Measurements from ENCODE around the gene MLLT6.

Gene MLLT6

GRCh38 chr17:38676706-38677504 lies 28.2 kb upstream of the MLLT6 start:
- peak; percentile 45 to 69 (median 54) for DNase-seq

DNA sequence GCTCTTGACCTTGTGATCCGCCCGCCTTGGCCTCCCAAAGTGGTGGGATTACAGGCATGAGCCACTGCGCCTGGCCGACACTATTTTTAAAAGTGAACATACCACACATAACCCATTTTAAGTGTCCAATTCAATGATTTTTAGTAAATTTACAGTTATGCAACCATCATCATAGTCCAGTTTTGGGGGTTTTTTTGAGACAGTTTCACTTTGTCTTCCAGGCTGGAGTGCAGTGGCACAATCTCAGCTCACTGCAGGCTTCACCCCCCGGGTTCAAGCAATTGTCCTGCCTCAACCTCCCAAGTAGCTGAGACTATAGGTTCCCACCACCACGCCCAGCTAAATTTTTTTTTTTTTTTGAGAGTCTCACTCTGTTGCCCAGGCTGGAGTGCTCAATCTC lies 27.3 kb upstream of the MLLT6 start:
- no peak for DNase-seq

GRCh38 chr17:38681096-38681495 lies 24.0 kb upstream of the MLLT6 start:
- DNase-seq: no peak

DNA sequence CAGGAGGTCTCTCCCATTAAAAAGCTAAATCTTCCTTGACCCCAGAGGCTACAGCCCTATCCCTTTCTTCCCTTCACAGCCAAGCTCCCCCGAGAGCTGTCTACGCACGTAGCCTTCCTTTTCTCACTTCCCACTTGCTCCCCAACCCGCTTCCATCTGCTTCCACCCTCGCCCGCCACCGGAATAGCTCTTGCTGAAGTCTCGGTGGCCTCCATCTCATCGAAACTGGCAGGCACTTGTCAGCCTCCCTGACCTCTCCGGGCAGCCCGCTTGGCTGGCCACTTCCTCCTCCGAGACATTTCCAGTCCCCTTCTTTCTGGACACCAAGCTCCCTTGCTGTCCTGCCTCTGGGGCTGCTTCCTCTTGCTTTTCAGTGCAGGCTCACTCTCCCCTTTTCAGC lies 19.6 kb upstream of the MLLT6 start:
- no peak for DNase-seq

DNA sequence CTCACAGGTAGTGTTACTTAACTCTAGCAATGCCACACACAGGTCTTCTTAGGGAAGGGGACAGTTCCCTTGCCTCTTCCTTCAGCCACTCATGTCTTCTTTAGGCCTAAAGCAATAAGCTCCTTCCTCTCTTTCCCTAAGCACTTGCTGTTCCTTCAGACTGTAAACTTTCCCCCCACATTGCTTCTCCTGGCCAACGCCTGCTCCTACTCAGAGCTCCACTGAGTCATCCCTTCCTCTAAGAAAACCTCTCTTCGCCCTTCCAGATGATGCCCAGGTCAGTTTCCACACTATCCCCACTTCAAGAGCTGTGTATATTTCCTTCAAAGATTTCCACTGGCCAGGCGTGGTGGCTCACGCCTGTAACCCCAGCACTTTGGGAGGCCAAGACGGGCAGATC lies 17.8 kb upstream of the MLLT6 start:
- no peak for DNase-seq

- DNase-seq: no peak
Observed at GRCh38 chr17:38690386-38690785, 14.7 kb upstream of the MLLT6 start.

GRCh38 chr17:38691154-38691553 lies 13.9 kb upstream of the MLLT6 start:
- DNase-seq: no peak

GRCh38 chr17:38693700-38694329 lies 11.3 kb upstream of the MLLT6 start:
- no peak for DNase-seq

- DNase-seq: no peak
Observed at GRCh38 chr17:38697061-38697820, 7.8 kb upstream of the MLLT6 start.

GRCh38 chr17:38698760-38699159 lies 6.3 kb upstream of the MLLT6 start:
- DNase-seq: no peak

- peak; percentile 43 to 70 (median 62) for DNase-seq
Observed at GRCh38 chr17:38701504-38702165, 3.4 kb upstream of the MLLT6 start.

DNA sequence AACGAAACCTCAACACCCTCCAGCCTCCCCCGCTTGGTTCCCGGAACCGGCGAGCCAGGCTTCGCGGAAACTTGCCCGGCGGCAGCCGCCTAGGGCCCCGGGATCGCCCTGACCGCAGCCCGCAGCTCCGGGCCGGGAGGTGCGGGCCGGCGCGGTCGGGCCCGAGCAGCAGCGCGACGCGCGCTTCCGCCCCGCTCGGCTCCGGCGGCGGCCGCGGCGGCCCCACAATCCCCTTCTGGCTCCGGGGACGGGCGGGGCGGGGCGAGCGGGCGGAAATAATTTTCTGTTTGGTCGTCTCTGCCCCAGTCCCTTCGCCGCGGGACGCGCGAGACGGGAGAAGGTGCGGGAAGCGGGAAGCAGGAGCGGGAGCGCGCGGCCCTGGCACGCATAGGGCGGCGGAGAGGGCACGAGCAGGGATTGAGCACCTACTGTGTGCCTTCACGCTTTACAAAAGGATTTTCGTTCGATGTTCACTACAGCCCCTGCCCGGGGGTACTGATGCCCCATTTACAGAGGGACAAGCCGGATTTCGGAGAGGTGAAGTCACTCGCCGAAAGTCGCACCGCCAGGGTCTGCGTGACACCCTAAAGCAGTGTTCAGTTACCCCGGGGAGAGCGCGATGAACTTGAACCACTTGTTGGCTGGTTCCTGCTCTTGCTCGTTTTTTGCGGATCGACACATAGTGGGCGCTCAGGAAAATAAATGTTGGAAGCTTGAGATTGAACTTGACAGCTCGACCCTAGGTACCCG lies 2.7 kb upstream of the MLLT6 start:
- DNase-seq: peak; percentile 58 to 77 (median 61)

DNA sequence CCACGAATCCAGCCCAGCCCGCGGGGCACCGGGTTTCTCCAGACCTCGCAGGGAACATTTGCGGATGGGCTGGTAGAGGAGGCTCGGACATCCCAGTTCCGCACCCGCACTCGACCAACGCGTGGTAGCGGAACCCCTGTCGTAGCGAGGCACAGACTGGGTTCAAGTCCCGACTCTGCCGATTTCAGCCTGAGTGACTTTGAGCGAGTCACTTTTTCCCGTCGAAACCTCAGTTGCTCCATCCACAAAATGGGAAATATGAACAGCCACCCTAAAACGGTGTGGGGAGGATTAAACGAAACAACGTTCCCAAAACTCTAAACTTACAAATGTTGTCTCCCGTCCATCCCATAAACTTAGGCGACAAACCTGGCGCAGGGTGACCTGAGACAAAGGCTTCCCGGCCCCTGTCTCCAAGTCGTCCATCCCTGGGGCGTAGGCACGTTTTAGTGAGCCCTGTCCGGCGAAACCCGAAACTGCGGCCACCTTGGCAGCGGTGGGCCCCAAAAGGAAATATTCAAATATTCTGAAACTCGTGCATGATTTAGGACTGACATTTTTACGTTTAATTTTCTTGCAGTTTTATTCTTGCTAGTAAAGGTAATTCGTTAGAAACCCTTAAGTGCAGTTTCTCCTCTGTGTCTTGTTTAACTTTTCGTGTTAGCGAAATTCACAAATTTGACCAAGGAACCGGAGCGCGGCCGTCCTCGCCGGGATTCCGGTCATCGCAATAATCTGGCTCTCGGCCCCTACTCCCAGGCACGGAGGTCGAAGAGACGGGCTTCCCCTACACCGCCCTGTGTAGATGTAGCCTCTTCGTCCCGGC lies 1.9 kb upstream of the MLLT6 start:
- no peak for DNase-seq

DNA sequence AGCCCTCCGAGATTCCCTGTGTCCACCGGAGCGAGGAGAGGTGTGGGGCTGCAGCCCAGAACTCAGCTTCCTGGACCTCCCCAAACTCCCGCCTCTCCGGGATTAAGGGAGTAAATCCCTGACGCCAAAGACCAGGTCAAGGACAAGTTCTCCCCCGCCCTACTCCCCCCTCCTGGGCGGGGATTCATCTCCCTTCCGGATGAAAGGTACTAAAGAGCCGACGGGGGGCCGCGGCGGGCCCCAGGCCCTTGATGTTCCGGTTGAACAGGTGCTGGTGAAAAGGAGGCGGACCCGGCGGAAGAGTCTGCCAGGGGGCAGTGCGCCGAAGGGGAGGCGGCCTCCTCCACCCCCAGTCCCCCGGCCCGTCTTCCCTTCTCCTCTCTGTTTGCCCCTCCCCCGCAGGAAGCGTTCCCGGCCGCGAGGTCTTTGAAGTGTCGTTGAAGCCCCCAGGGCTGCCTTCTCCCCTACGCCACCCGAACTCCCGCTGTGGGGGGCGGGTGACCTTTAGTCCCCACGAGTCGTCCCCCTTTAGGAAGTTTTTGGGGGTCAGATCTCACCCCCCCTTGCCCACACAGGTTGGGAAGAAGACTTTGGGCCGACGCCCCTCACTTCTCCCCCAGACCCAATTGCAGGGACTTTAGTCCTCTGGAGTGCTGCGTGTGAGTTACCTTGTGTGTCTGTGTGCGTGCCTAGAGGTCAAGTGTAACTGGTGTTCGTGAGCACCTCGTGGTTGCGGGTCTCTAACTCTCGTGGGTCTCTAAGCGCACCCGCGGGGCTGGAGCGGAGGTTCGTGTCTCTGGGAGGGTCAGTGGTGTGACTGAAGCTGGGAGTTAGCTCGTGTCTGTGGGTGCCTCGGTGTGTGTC lies 1.1 kb upstream of the MLLT6 start:
- DNase-seq: peak; percentile 41 to 65 (median 46)

DNA sequence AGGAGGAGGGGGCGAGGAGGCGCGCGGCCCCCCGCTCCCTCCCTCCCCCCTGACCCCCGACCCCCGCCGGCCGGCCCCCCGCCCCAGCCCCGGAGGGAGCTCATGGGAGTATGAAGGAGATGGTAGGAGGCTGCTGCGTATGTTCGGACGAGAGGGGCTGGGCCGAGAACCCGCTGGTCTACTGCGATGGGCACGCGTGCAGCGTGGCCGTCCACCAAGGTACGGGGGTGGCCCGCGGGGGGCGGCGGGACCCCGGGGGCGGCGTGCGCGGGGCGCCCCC lies 390 bp downstream of the MLLT6 start:
- no peak for DNase-seq

DNA sequence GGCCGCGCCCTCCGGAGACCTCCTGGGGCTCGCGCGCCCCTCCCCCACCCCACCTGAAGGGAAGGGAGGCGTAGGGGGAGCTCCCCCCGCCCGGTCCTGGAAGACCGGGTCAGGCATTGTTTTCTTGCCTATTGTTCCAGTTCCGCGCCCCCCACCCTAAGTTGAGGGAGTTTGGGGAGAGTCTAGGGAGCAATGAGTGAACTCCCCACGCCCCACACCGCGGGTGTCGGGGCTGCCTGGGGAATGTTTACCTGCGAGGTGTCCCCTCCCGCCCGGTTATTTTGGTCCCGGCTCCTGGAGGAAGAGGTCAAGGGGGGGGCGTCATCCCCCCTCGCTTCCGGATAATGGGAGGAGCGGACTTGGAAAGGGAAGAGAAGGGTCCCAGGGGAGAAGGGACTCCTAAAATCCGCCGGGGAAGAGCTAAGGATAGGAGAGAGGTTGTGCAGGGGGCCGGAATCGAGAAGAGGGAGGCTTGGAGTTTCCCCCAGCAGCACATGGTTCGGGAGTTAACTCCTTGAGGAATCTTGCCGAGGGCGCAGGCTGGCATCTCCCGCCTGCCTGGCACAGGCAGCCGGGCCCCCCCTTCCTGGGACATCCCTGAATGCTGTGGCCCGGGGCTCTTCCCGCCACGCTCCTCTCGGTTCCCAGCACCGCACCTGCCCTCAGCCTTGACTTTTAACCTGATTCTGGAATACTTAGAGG lies 881 bp downstream of the MLLT6 start:
- peak in 1 of 4 experiments; percentile 34 for DNase-seq

GRCh38 chr17:38706505-38707216 lies 1.6 kb downstream of the MLLT6 start:
- no peak for DNase-seq

GRCh38 chr17:38707678-38708351 lies 2.7 kb downstream of the MLLT6 start:
- no peak for DNase-seq

Measured in activated naive CD4-positive, alpha-beta T cell (primary cell).